ENCODE results near the gene FCHSD2. TPM values are rescaled to one million over a fixed set of nuclear protein-coding genes. Genes with fewer than 3 reads are reported as not detected.

FCHSD2 gene
- total RNA-seq, 1 experiment from 2014 or later = 7.1 TPM

- H3F3A ChIP-seq (ENCODE audit: low read length, unreplicated experiment) = no peaks in the 10 kb centered on the region
- no peak overlapping the region for H3K27ac ChIP-seq (ENCODE audit: low read length)
- H3K9me3 ChIP-seq (ENCODE audit: low read length) = no peaks in the 10 kb centered on the region
- ChIA-PET CTCF (interaction anchor here (0.6 to 1.4 kb wide), 3 partner anchors 92 to 345 kb away, joined by 3 to 15 read pairs (median 7); no protein-coding TSS in a partner anchor), POLR2A (ENCODE audit: unreplicated experiment) (no interaction called here)
- H3K4me2 ChIP-seq (ENCODE audit: low read length) = no peak overlapping the region
- no peaks in the 10 kb centered on the region for H3K27me3 ChIP-seq (ENCODE audit: low read length)
- BruUV-seq (replicated peaks) = no TSS peak
- no peak overlapping the region for H3K9ac ChIP-seq (ENCODE audit: low read length)
- H4K20me1 ChIP-seq (ENCODE audit: low read length) = no peaks in the 10 kb centered on the region
- TF ChIP-seq EZH2phosphoT487 (IDR thresholded peaks at IDR 0.05; ENCODE audit: borderline replicate concordance, low read length) = no peak
- no peak for TF ChIP-seq CTCF (conservative IDR thresholded peaks at IDR 0.05; ENCODE audit: low read depth, low read length)
- TF ChIP-seq EZH2 (IDR thresholded peaks at IDR 0.05; ENCODE audit: low read length, unreplicated experiment) = no peak
- no peaks in the 10 kb centered on the region for H3K9me2 ChIP-seq (replicated peaks; ENCODE audit: low read length)
- DNase-seq = peak; percentile 1
- 0 out of 2 replicates have a peak, but pooled peaks cover 3% of the 10 kb centered on the region for H3K36me3 ChIP-seq (ENCODE audit: low read depth, low read length)
- no peak overlapping the region for H3K4me3 ChIP-seq (ENCODE audit: low read length)
- no peak overlapping the region for H2AFZ ChIP-seq (ENCODE audit: low read length)
- intact Hi-C loops (cut with micrococcal nuclease) = no loop called here
- no peak for ATAC-seq
- H3K79me2 ChIP-seq (ENCODE audit: low read length) = no peaks in the 10 kb centered on the region
- no peaks in the 10 kb centered on the region for H3K4me1 ChIP-seq (ENCODE audit: insufficient read depth, low read length)
Observed at GRCh38 chr11:72832301-72833082, 309.6 kb downstream of the FCHSD2 start.

DNA sequence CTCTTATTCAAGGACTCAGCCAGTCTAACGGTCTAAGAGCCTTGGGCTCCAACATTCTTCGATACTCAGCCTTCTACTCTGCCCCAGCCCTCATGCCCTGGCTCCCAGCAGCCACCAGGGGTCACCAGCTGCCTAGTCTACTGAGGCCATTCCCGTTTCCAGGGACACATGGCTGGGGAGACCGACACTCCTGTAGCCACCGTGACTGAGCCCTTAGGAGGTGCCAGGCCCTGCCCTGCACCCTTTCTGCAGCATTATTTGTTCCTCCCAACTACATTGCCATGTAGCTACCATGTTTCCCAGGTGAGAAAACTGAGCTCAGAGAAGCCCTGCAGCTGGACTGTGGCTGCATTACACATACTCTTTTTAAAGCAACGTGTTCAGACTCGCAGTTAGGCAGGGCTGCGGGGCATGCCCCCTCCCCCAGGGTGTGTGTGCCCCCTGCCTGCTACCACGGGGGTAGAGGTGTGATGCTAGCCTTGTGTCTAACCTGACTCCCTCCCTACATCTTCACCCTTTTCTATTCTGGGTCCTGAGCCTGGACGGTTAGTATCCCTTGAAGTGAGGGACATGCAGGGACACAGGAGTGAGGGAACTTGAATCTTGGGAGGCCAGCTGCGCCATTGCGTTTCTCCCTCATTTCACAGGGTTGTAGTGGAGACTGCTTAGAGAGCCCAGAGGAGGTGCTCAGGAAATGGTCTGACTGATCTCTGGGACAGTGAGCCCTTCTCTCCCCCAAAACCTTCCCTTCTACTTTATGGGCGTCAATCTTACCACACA, 310.4 kb downstream of the FCHSD2 start:
- intact Hi-C loops (cut with micrococcal nuclease) = loop anchor here (1.0 kb wide), 2 partner anchors 311 to 347 kb away; partner anchors contain the start of gene FCHSD2
- peak; percentile 93 for ATAC-seq
- Histone ChIP-seq H4K20me1 (ENCODE audit: low read length) (no peaks in the 10 kb centered on the region), H3K27me3 (ENCODE audit: low read length) (no peaks in the 10 kb centered on the region), H3K4me1 (ENCODE audit: insufficient read depth, low read length) (no peaks in the 10 kb centered on the region), H3K79me2 (ENCODE audit: low read length) (no peaks in the 10 kb centered on the region), H2AFZ (ENCODE audit: low read length) (no peak overlapping the region), H3K36me3 (ENCODE audit: low read depth, low read length) (no peaks in the 10 kb centered on the region), H3K27ac (ENCODE audit: low read length) (no peak overlapping the region), H3F3A (ENCODE audit: low read length, unreplicated experiment) (no peaks in the 10 kb centered on the region), H3K4me2 (ENCODE audit: low read length) (no peak overlapping the region), H3K4me3 (ENCODE audit: low read length) (no peak overlapping the region), H3K9ac (ENCODE audit: low read length) (no peak overlapping the region), H3K9me3 (ENCODE audit: low read length) (no peaks in the 10 kb centered on the region), H3K9me2 (replicated peaks; ENCODE audit: low read length) (no peaks in the 10 kb centered on the region)
- ChIA-PET CTCF (interaction anchor here (0.6 to 1.4 kb wide), 3 partner anchors 93 to 346 kb away, joined by 4 to 15 read pairs (median 7); no protein-coding TSS in a partner anchor), POLR2A (ENCODE audit: unreplicated experiment) (no interaction called here)
- peak; percentile 76 for DNase-seq
- TF ChIP-seq EZH2phosphoT487 (IDR thresholded peaks at IDR 0.05; ENCODE audit: borderline replicate concordance, low read length) (no peak), CTCF (conservative IDR thresholded peaks at IDR 0.05; ENCODE audit: low read depth, low read length) (peak; percentile 91)
- no TSS peak for BruUV-seq (replicated peaks)
